GM20000 (cell line): Measurements from ENCODE around the gene SGCE.

Experiments used
- DNase-seq: peaks from one replicate; pipeline ENCODE4 v3.0.0; 2012; ENCODE audit warnings: low spot score
- CTCF ChIP-seq: IDR thresholded peaks from 2 replicates; pipeline ENCODE4 v1.5.1; 2012; ENCODE audit warnings: mild to moderate bottlenecking, control low read depth; ENCODE audit errors: extremely low read depth, missing control alignments

SGCE gene

GRCh38 chr7:94647295-94647694 is 8.6 kb downstream of the SGCE start:
- DNase-seq = no peak
- no peak for TF ChIP-seq CTCF

GRCh38 chr7:94643771-94644545 is 12.0 kb downstream of the SGCE start:
- DNase-seq = no peak
- TF ChIP-seq CTCF = no peak

DNA sequence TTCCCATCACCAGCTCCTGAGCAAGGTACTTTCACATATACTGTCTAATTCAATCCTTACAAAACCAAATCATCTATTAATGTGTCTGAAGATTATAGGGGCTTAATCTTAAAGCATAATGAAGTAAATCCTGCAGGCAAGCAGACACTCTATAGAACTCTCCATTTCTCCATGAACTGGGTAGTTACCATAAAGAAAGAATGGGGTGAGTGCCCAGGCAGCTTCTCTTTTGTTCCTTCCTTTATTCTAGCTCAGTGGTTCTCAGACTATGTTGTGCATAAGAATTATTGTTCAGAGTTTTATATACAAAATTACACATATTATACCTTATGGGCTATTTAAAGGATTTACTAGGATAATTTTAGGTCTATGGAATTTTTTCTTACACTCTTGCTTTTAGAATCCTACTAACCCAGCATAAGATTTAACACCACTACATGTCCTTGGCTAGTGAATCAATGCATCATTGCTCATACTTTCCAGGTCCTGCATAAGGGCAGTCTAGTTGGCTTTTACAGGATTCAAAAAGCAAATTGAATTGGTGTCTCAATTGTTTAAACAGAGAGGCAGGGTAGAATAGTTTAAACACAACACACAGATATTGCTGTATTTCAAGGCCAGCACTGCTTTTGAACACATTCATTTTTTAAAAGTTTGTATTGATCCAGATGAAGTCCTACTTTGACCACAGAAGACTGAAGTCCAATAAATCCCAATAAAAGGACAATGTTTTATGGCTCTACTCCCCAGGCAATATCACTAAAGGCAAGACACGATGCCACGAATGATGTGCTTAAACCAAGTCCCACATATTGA is 12.9 kb downstream of the SGCE start:
- DNase-seq = no peak
- TF ChIP-seq CTCF = no peak

- no peak for TF ChIP-seq CTCF
- DNase-seq = no peak
Measured at GRCh38 chr7:94639384-94639783, 16.5 kb downstream of the SGCE start.

DNA sequence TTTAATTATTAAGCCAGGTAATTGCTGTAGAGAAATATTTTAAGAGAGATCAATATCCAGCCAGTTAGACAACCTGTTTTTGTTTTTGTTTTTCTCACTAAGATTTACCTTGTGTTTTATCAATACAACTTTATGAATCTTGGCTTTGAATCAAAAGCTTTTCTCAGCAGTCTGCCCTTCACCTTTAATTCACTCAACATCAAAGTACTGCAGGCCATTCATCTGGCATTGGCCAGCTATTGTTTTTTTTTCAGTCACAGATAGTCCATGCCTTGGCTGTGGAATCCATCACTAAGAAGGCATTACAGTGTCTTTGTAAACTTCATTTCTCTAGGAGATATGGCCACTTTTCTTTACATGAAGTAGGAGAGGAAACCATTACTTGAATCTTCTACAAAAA is 20.2 kb downstream of the SGCE start:
- TF ChIP-seq CTCF = no peak
- DNase-seq = no peak

- no peak for DNase-seq
- TF ChIP-seq CTCF = no peak
Measured at GRCh38 chr7:94634502-94634901, 21.4 kb downstream of the SGCE start.

GRCh38 chr7:94633687-94634086 is 22.2 kb downstream of the SGCE start:
- no peak for DNase-seq
- no peak for TF ChIP-seq CTCF
